Aortic smooth muscle cell (primary cell): Measurements from ENCODE around the gene LRRC15. TPM values are rescaled to one million over a fixed set of nuclear protein-coding genes. Genes with fewer than 3 reads are reported as not detected.

Source experiments
- total RNA-seq: library from RNA; depleted of rRNA; stranded (reverse); fragments of >200 nt; gene quantifications from 2 replicates; pipeline ENCODE4 v1.2.3, GENCODE V29; 2014

LRRC15 gene
- total RNA-seq, result 0.40 and 2.5 TPM in 2 replicates

DNA sequence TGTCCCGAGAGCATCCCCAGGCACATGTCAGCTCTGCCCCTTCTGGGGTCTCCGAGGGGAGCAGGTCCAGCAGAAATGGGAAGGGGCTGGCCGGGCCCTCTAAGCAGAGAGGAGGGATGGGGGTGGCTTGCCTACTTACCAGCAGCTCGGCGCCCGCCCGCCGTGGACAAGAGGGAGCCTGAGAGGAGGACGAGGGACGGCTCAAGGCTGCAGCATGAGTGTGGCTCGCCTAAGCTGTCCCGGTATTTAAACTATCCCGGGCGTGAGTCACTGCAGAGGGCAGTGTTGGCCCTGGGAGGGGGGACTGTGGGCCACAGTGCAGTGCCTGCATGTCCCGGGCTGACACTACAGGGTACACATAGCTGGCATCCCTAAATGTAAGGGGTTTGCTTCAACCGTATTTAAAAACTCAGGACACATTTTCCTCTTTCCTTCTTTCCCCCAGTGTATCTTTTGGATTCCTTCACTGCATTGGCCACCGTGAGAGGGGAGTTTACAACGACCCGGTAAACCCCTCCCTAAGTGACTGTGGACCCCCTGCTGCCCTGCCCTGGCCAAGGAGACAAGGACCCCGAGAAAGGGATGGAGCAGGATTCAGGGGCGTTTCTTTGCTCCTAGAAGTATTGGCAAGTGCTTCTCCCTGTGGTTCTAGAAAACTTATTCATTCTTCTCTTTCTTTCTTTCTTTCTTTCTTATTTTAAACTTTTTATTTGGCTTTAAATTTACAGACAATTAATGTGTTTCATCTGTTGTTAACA lies at the start of gene LRRC15:
TSS of gene LRRC15 (minus strand) at position 222 of the 758 bp plus-strand sequence. CDS start 8,700 bp downstream, outside the sequence.

DNA sequence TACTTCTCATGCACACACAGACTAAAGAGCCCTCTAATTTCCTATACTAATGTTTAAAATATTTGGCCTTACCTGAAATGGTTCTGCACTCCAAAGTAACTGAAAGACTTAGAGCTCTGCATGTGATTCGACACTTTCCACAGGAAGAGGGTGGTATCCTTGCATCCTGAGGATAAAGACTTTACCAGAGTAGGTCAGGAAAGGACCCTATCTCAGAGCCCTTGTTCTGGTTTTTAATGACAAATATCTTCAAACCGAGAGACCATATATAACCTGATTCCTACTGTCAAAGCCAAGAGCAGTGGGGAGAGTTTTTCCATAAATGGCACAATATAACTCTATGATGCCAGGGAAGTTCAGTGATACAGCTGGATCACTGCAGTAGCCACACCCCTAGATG lies 29.6 kb upstream of the LRRC15 start, which contains the start of gene GP5:
TSS of gene GP5 (minus strand) at position 101 of the 400 bp plus-strand sequence. CDS start 984 bp downstream, outside the sequence.

DNA sequence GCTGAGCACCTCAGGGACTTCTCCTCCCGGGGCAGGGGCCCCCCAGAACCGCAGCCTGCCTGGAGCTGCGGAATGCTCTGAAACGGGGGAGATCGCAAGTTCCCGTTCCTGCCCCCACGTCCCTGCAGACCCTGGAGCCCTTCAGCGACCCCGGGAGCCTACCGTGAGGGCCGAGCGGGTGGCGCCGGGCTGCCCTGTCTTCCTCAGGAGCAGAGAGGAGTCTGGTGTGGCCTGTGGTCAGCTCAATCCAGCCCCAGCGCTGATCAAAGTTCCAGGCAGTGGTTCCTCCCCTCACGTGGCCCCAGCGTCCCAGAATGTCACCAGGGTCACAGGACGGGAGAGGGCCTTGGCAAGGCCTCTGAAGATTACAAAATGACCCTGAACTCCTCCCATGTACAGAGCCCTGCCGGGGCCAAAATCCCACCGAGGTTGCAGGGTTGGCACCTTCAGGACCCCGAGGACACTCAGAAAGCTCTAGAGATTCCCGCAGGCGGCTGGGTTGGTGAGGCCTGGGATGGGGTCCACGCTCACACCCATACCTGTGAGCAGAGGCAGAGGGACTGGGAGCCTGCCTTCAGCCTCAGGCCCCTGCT lies 18.4 kb downstream of the LRRC15 start, which contains the start of gene CPN2:
TSS of gene CPN2 (minus strand) at position 249 of the 593 bp plus-strand sequence. CDS start 8,626 bp downstream, outside the sequence.

Other genes starting within 250 kb of the LRRC15 start
- gene HES1, start 233.6 kb downstream of the LRRC15 start, total RNA-seq, result 7.0 and 15.7 TPM in 2 replicates
- not detected in 2 replicates for gene CPN2, start 18.4 kb downstream of the LRRC15 start, total RNA-seq
- gene GP5, start 29.5 kb upstream of the LRRC15 start, total RNA-seq, result 0.26 and 0.44 TPM in 2 replicates
- 647 and 681 TPM in 2 replicates for gene ATP13A3, start 117.3 kb upstream of the LRRC15 start, total RNA-seq